Right cardiac atrium (tissue), 5 donors: ENCODE measurements around the gene PLXDC2. TPM values are rescaled to one million over a fixed set of nuclear protein-coding genes. Genes with fewer than 3 reads are reported as not detected.
"Not testable (repeated sequence)": the region's sequence is repeated elsewhere in the genome, so short reads cannot be mapped to it uniquely, and the experiment has no call there.

ENCODE experiments used
- ATAC-seq, 2 donors: fragments of 200-7000 bp; cut with Tn5 transposase; one replicate each; pipeline versions ENCODE4 v1.8.0 to v1.9.1; 2020; ENCODE audit warnings: moderate library complexity in 2 of 2, mild to moderate bottlenecking in 1 of 2
- DNase-seq, 3 donors: peaks; one replicate each; pipeline ENCODE4 v3.0.0-alpha.2; 2020
- H3K27ac ChIP-seq: one replicate; pipeline ENCODE4 v1.5.1; 2013; ENCODE audit warnings: mild to moderate bottlenecking, low read length, control low read depth, moderate library complexity
- H3K27me3 ChIP-seq: one replicate; pipeline ENCODE4 v1.6.1; 2013; ENCODE audit not compliant: control insufficient read depth, insufficient read depth
- H3K4me1 ChIP-seq: one replicate; pipeline ENCODE4 v1.6.1; 2013; ENCODE audit warnings: low read length; ENCODE audit not compliant: control insufficient read depth, insufficient read depth
- H3K4me3 ChIP-seq: one replicate; pipeline ENCODE4 v1.5.1; 2013; ENCODE audit warnings: low read length, control low read depth
- H3K9me3 ChIP-seq: one replicate; pipeline ENCODE4 v1.6.1; 2013; ENCODE audit warnings: low read length; ENCODE audit not compliant: control insufficient read depth
- WGBS: extraction: QIAGEN DNeasy Blood & Tissue Kit; methylation state at CpG from one replicate; pipeline ENCODE4 v1.1.7; 2013; 5-methylcytosine and 5-hydroxymethylcytosine counted together
- intact Hi-C, 4 donors: fragments of 100-400 bp; cut with DNase I; formaldehyde crosslinking; loops; one replicate each; pipeline versions ENCODE4 v1.11.0 to v1.14.0; 2022 to 2023
- polyA plus RNA-seq: library from polyadenylated mRNA; stranded (reverse); fragments of 200-250 nt; gene quantifications from one replicate; pipeline ENCODE4 v1.2.3, GENCODE V29; 2013
- total RNA-seq, 4 donors: library from RNA; stranded (reverse); fragmentation: NEBNext Ultra II Directional; extraction: Animal tissue kit (Norgen Biotek cat#: 25700); gene quantifications; one replicate each; pipeline ENCODE4 v1.2.1, GENCODE V29; 2021
- donor health status: healthy with polysubstance abuse.
- donor health status: DM: no; HTN: yes; CAD: no.
- donor health status: DM: no; HTN: no; CAD: no.
- donor health status: DM: no; HTN: yes; CAD: no; lungs with severe emphysema.
- donor health status: DM: yes; HTN: yes; CAD: no.

Gene PLXDC2
- total and polyA plus RNA-seq, 5 donors = 5.5 to 37.4 (median 26.9) TPM

DNA sequence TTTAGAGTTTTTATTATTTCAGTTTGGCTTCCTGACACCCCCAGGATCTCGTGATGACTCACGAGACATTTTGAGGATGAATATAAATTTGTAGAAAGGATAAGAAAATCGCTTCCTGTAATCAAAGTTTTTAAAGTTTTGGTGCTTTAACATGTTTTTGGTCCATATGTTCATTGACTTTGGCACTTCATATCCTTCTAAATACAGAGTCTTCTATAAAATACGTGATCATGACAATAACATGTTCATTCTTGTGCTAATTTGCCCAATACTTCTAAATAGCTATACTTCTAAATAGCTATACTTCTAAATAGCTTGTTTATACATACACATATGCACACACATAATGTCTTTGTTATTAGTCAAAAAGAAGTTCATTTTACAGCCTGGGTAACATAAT is 341.9 kb downstream of the PLXDC2 start:
- no peak overlapping the region for H3K27ac ChIP-seq
- H3K9me3 ChIP-seq = no peaks in the 10 kb centered on the region
- H3K27me3 ChIP-seq = no peaks in the 10 kb centered on the region
- 74% methylated on average over 4 of the region's 4 CpGs for WGBS
- no peak for DNase-seq
- intact Hi-C loops = no loop called here
- no peak for ATAC-seq
- H3K4me3 ChIP-seq = no peak overlapping the region
- H3K4me1 ChIP-seq = no peaks in the 10 kb centered on the region

DNA sequence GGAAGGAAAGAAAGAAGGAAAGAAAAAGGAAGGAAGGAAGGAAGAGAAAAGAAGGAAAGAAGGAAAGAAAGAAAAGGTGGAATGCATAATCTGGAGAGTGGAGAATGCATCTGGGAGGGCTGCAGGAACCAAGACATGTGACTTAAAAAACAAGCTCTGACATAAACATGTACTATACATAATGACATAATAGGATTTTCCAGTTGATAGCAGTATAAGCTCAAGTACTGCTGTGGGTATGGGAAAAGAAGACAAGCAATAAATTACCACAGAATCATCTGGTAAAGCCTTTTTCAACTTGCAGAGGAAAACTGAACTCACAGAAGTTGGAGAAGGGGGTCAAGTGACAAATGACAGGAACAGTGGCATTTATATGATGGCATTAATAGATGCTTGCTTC is 345.9 kb downstream of the PLXDC2 start:
- no peaks in the 10 kb centered on the region for H3K9me3 ChIP-seq
- DNase-seq (no peak), ATAC-seq (no peak)
- H3K4me1 ChIP-seq = no peaks in the 10 kb centered on the region
- no peaks in the 10 kb centered on the region for H3K27me3 ChIP-seq
- no peak overlapping the region for H3K4me3 ChIP-seq
- H3K27ac ChIP-seq = no peak overlapping the region
- intact Hi-C loops = no loop called here

DNA sequence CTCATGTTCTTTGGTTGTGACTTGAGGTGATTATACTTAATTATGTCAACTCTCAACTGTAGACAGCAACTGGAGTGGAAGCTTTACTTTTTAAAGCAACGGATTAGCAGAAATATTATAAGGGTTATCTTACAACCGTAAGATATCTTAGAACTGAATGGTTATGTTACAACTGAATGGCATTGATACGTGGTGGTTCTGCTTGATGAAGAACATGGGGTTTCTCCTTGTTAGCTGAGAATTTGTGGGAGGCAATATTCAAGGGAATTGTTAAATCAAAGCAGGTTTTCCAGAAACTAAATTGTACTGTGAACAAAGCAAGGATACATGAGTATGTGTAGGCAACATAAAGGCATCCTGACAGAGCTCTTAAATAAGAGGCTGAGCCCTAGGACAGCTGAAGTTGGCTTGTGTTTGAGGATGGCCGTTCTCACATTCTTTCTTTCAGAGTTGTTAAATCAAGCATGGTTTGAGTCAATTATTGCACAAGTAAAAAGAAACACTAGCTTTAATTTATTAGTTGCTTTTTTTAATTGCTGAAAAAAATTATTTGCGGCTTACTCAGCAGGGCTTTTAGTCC is 350.0 kb downstream of the PLXDC2 start:
- intact Hi-C loops = no loop called here
- WGBS = 71% methylated on average over 5 of the region's 5 CpGs

DNA sequence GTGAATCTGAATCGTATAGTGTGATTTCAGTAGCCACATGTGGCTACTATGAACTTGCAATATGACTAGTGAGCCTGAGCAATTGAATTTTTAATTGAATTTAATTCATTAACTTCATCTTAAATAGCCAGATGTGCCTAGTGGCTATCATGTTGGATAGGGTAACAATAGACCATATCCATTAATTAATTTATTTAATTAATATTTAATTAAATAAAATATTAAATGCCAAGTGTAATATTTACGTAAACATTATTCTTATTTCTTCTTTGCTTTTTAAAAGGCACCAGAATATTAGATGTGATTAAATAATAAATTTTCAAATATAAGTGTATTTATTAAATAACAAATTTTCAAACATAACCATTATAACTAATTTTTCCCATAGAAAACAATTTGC is 354.4 kb downstream of the PLXDC2 start:
- H3K9me3 ChIP-seq = no peaks in the 10 kb centered on the region
- H3K4me3 ChIP-seq = no peak overlapping the region
- WGBS = 97% methylated on average over 2 of the region's 2 CpGs
- ATAC-seq (no peak), DNase-seq (no peak)
- H3K4me1 ChIP-seq = no peaks in the 10 kb centered on the region
- H3K27me3 ChIP-seq = no peaks in the 10 kb centered on the region
- no peak overlapping the region for H3K27ac ChIP-seq
- intact Hi-C loops = no loop called here

More for the DNA sequence above, 350.0 kb downstream of the PLXDC2 start:
- no peak for ATAC-seq
- Histone ChIP-seq H3K9me3 (no peaks in the 10 kb centered on the region), H3K4me3 (no peak overlapping the region), H3K4me1 (no peaks in the 10 kb centered on the region), H3K27ac (no peak overlapping the region), H3K27me3 (no peaks in the 10 kb centered on the region)
- no peak for DNase-seq

DNA sequence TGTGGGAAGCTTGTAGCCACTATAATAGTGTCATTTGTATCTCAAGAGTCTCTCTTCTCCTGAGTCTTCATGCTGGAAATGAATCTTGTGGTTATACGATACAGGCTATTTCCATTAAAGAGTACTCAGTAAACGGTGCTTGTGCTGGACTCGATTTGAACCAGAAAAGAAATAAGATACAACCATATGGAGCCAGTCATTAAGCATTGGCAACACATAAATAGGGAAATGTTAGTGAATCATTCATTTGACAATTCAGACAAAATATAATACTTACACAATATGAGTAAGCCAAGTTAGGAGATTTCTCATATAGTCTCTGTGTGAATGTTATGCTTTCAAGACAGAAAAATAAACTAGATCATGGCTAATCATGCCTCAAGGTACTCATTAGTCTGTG is 356.8 kb downstream of the PLXDC2 start:
- no peak for ATAC-seq
- intact Hi-C loops = no loop called here
- no peaks in the 10 kb centered on the region for H3K27me3 ChIP-seq

DNA sequence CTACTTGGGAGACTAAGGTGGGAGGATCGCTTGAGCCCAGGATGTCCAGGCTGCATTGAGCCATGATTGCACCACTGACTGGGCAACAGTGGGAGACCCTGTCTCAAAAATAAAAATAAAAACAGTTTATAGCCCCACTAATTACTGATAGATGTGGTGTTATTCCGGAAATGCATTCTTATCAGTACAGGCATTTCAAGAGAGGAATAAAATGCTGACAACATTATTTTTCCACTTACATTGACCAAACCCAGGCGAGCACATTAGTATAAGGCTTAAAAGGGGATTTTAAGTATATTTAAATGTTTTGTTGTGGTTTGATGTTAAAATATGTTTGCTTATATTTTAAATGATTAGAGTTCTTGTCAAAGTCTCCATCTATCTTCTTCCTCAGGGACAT is 359.5 kb downstream of the PLXDC2 start:
- no peaks in the 10 kb centered on the region for H3K27me3 ChIP-seq
- intact Hi-C loops = no loop called here
- no peaks in the 10 kb centered on the region for H3K4me1 ChIP-seq
- ATAC-seq = no peak
- no peaks in the 10 kb centered on the region for H3K9me3 ChIP-seq
- no peak overlapping the region for H3K4me3 ChIP-seq
- no peak overlapping the region for H3K27ac ChIP-seq
- no peak for DNase-seq
- 84% methylated on average over 3 of the region's 3 CpGs for WGBS

More for the DNA sequence above, 356.8 kb downstream of the PLXDC2 start:
- H3K4me1 ChIP-seq = no peaks in the 10 kb centered on the region
- 87% methylated on average over 3 of the region's 3 CpGs for WGBS
- no peaks in the 10 kb centered on the region for H3K9me3 ChIP-seq
- no peak overlapping the region for H3K27ac ChIP-seq
- no peak overlapping the region for H3K4me3 ChIP-seq
- no peak for DNase-seq

DNA sequence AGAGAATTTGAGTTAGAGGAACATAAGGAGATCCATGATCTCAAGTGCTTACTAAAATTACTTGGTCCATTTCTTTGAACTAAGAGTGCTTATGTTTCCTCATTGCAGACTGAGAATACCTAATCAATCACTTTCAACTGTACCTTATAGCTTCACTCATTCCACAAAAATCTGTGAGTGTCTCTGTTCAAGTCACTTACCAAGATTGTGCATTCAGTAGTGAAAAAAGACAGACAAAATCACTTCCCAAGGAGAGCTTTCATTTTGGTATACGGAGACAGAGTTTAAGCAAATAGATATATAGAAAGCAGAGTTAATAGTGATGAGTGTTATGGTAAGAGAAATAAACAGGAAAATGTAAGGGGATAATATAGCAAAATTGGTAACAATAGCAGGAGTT is 364.5 kb downstream of the PLXDC2 start:
- DNase-seq = no peak
- intact Hi-C loops = no loop called here

DNA sequence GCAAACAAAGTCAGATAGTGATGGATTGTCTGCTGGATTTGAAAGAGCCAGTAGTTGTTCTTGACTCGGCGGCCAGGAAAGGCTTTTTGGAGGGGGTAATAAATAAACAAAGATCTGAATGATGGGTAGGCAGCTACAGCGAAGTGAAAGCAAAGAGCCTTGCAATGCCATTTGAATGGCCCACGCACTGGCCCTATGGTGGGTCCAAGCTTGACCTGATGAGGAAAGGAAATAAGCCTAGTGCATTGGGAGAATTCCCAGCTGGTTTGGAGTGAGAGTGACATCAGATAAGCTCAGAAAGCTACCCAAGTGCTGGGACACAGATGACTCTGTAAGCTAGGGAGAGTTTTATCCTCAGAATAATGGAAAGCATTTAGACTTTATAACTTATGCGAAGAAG is 365.2 kb downstream of the PLXDC2 start:
- no peaks in the 10 kb centered on the region for H3K9me3 ChIP-seq
- no peaks in the 10 kb centered on the region for H3K27me3 ChIP-seq
- 84% methylated on average over 5 of the region's 5 CpGs for WGBS
- no peak overlapping the region for H3K27ac ChIP-seq
- DNase-seq (no peak), ATAC-seq (no peak)
- no peak overlapping the region for H3K4me3 ChIP-seq
- H3K4me1 ChIP-seq = no peaks in the 10 kb centered on the region
- intact Hi-C loops = no loop called here

More for the DNA sequence above, 364.5 kb downstream of the PLXDC2 start:
- H3K27ac ChIP-seq = no peak overlapping the region
- H3K4me3 ChIP-seq = no peak overlapping the region
- 94% methylated on average over 1 of the region's 1 CpG for WGBS
- no peak for ATAC-seq
- H3K4me1 ChIP-seq = no peaks in the 10 kb centered on the region
- H3K27me3 ChIP-seq = no peaks in the 10 kb centered on the region
- H3K9me3 ChIP-seq = no peaks in the 10 kb centered on the region

DNA sequence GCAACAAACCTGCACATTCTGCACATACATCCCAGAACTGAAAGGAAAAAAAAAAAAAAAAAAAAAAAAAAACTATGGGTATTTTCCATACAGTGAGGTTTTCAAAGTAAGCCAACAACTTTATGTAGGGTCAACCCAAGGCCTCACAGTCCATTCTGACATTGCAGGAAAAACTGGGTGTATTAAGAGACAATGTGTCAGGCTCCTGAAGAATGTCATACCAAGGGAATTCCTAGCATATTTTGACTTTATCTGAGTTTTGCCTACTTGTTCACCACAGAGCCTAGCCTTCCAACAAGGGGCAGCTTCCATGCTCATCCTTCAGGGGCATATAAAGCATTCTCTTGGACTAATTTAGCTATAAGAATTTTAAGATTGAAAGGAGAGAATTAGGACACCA is 368.9 kb downstream of the PLXDC2 start:
- H3K9me3 ChIP-seq = no peaks in the 10 kb centered on the region
- ATAC-seq = no peak

DNA sequence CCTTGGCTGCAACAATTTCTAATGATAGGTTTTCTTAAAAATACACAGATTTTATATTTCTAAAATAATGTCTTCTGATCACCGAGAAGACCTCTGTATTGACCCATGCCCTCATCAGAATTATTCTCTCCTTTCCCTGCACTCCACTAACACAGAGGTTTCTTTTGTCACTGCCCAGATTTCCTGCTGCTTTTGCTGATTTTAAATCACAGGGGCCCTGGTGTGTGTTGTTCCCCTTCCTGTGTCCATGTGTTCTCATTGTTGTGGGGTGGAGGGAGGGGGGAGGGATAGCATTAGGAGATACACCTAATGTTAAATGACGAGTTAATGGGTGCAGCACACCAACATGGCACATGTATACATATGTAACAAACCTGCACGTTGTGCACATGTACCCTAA is 375.2 kb downstream of the PLXDC2 start:
- H3K4me3 ChIP-seq, H3K27me3 ChIP-seq, DNase-seq, H3K27ac ChIP-seq, ATAC-seq, H3K4me1 ChIP-seq, H3K9me3 ChIP-seq, intact Hi-C loops: not testable (repeated sequence)
- 71% methylated on average over 3 of the region's 3 CpGs for WGBS

More for the DNA sequence above, 368.9 kb downstream of the PLXDC2 start:
- H3K4me3 ChIP-seq = no peak overlapping the region
- no peak for DNase-seq
- no peak overlapping the region for H3K27ac ChIP-seq
- intact Hi-C loops = no loop called here
- H3K27me3 ChIP-seq = no peaks in the 10 kb centered on the region
- no peaks in the 10 kb centered on the region for H3K4me1 ChIP-seq

DNA sequence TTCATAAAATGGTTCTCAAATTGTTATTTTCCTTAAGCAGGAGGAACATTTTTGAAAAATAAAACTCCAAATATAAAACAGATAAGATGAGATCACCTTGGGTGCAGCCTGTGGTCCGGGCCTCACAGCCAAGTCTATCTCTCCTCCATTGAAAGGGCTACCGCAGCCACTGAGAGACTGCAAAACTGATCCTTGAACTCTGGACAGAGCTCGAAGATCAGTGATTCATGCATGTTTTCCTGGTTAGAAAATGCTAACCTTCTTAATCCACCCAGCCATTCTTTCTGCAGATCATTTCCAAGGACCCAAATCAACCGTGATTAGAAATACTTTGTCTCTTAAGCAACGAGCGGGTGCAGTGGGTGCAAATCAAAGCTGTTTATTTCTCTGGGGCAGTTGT is 378.8 kb downstream of the PLXDC2 start:
- ATAC-seq (no peak), DNase-seq (no peak)
- Histone ChIP-seq H3K27ac (no peak overlapping the region), H3K9me3 (no peaks in the 10 kb centered on the region), H3K4me3 (no peak overlapping the region), H3K4me1 (no peaks in the 10 kb centered on the region), H3K27me3 (no peaks in the 10 kb centered on the region)
- intact Hi-C loops = no loop called here
- WGBS = 85% methylated on average over 6 of the region's 6 CpGs

DNA sequence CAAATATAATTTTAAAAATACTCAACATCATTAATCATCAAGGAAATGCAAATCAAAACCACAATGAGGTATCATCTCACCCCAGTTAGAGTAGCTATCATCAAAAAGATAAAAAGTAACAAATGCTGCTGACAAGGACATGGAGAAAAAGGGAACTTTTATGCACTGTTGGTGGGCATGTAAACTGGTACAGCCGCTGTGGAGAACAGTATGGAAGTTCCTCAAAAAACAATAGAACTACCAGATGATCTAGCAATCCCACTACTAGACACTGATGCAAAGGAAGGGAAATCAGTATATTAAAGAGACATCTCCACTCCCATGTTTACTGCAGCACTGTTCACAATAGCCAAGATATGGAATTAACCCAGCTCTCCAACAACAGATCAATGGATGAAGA is 384.5 kb downstream of the PLXDC2 start:
- Histone ChIP-seq H3K4me1 (no peaks in the 10 kb centered on the region), H3K4me3 (no peak overlapping the region), H3K27me3 (no peaks in the 10 kb centered on the region), H3K9me3 (no peaks in the 10 kb centered on the region), H3K27ac (no peak overlapping the region)
- intact Hi-C loops = no loop called here
- no peak for DNase-seq
- WGBS = 67% methylated on average over 1 of the region's 1 CpG
- ATAC-seq = no peak
